Stimulated activated naive CD8-positive, alpha-beta T cell treated with anti-CD3 and anti-CD28 coated beads, Interleukin-15, amount 100 ng/mL, for 72 hours (primary cell): Measurements from ENCODE around the gene COX10.

Experiments used
- ATAC-seq: fragments of 150-1000 bp; cut with Tn5 transposase; 2 replicates; pipeline ENCODE4 v1.10.0; 2021; ENCODE audit warnings: mild to moderate bottlenecking, moderate library complexity
- DNase-seq, 2 donors: peaks; one replicate each; pipeline ENCODE4 v3.0.0; 2021 to 2022
- H3K27ac Mint-ChIP-seq, 2 donors: one replicate each; pipeline ENCODE4 v1.8.0; 2022; ENCODE audit warnings: mild to moderate bottlenecking in 2 of 2, mixed read lengths in 2 of 2, moderate library complexity in 2 of 2
- H3K27me3 Mint-ChIP-seq: one replicate; pipeline ENCODE4 v1.8.0; 2022; ENCODE audit warnings: mixed read lengths
- H3K4me1 Mint-ChIP-seq: one replicate; pipeline ENCODE4 v1.8.0; 2022; ENCODE audit warnings: mild to moderate bottlenecking, mixed read lengths
- H3K4me3 Mint-ChIP-seq, 2 donors: one replicate each; pipeline ENCODE4 v1.8.0; 2022; ENCODE audit warnings: mild to moderate bottlenecking in 2 of 2, mixed read lengths in 2 of 2, moderate library complexity in 1 of 2
- H3K9me3 Mint-ChIP-seq, 2 donors: one replicate each; pipeline ENCODE4 v1.8.0; 2022; ENCODE audit warnings: mixed read lengths in 2 of 2

COX10 gene

DNA sequence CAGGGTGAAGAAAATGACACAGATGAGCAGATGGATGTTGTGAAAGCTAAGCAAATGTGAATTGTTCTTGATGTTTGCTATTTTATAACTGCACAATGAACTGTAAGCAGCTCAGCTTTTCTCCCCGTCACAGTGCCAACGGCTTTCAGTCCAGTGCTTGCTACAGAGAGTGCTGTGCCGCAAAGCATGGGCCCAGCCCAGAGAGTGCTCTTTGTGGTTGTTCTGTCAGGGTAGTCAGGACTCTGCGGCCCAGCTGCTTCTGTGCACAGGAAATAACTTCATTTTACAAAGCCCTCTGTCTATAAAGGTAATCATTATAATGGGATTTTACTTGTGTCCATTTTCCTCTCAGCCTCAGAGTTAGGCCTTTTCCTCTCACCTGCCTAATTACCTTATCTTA is 128.3 kb downstream of the COX10 start:
- H3K9me3 Mint-ChIP-seq: no peaks in the 10 kb centered on the region
- H3K27ac Mint-ChIP-seq: peak overlapping the region; percentile 47 to 81
- peaks cover 92% of the 10 kb centered on the region for H3K4me1 Mint-ChIP-seq
- peak; percentile 66 to 84 for DNase-seq
- H3K4me3 Mint-ChIP-seq: peak overlapping the region; percentile 63 to 70
- ATAC-seq: peak; percentile 79
- no peaks in the 10 kb centered on the region for H3K27me3 Mint-ChIP-seq

DNA sequence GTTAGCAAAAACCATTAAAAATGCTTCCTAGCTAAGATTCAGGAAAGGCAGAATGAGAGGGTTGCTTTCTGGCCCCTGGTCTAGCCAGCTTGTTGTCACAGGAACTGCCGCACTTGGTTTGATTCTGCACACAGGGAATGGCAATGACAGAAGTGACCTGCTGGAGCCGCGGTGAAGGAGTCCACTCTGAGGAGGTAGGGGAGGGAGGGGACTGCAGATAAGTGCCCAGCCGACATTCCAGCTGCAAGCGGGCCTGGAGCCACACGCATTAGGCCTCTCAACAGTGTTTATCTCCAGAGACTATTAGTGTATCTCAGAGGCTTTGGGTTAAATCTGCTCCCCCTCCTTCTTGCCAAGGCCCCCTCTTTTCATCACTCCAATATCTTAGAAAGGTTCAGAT is 128.7 kb downstream of the COX10 start:
- peak overlapping the region in 1 of 2 donors; percentile 58 for H3K27ac Mint-ChIP-seq
- H3K9me3 Mint-ChIP-seq: no peaks in the 10 kb centered on the region
- peaks cover 92% of the 10 kb centered on the region for H3K4me1 Mint-ChIP-seq
- DNase-seq (no peak), ATAC-seq (no peak)
- peak overlapping the region; percentile 63 to 70 for H3K4me3 Mint-ChIP-seq
- no peaks in the 10 kb centered on the region for H3K27me3 Mint-ChIP-seq

DNA sequence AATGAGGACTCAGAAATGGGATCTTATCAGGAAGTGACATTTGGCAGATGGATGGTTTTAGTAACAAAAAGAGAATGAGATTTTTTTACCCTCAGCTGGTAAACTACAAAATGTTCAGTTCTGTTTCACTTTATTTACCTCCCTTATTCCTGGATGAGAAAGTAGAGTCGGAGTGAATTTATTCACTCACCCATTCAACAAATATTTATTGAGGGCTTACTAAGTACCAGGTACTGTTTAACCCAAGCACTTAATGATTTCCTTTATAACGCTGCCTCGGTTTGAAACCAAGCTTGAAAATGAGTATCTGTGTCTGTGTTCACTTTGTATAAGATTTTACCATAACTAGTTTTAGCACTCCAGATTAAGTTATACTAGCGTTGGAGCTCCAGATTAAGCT is 129.3 kb downstream of the COX10 start:
- Mint-ChIP-seq H3K27me3 (no peaks in the 10 kb centered on the region), H3K9me3 (no peaks in the 10 kb centered on the region), H3K27ac (no peak overlapping the region), H3K4me1 (peaks cover 92% of the 10 kb centered on the region), H3K4me3 (peak overlapping the region; percentile 63 to 70)
- DNase-seq (no peak), ATAC-seq (no peak)

DNA sequence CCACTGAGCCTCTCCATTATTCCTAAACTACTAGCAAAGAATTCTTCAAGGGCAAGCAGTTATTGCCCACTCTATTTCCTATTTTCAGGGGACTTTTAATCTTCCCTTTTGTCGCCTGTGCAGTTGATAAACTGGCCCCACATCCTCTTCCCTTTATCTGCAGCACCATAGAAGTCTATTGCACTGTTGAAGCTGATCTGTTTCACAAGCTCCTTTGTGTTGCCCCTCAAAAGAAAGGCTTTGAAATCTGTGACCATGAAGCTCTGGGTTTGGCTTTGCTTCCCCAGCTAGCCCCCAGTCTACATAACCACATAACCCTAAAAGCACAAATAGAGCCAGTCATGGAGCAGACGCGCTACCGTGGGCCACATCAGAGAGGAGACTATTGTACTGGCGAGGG is 130.3 kb downstream of the COX10 start:
- Mint-ChIP-seq H3K27me3 (no peaks in the 10 kb centered on the region), H3K4me1 (peaks cover 98% of the 10 kb centered on the region), H3K27ac (peak overlapping the region in 1 of 2 donors; percentile 52), H3K4me3 (peak overlapping the region; percentile 25 to 63), H3K9me3 (no peaks in the 10 kb centered on the region)
- no peak for DNase-seq
- ATAC-seq: no peak

DNA sequence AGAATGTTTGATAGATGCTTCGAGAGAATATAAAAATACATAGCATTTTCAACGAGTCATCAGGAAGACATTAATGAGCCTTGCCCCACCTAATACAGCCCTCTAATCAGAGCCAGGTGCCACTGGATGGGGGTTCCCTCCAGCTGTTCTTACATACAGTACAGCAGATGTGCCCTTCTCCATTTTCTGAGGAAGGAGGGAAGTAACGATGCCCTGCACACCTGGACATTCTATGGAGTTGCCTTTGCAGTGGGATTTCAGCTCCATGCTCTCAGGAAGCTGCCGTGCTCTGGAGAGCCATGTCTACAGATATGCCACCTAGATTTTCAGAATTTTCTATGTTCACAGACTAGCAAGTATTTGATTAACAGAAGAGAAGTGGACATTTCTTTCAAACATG is 131.1 kb downstream of the COX10 start:
- H3K27ac Mint-ChIP-seq: no peak overlapping the region
- no peaks in the 10 kb centered on the region for H3K9me3 Mint-ChIP-seq
- DNase-seq: no peak
- no peaks in the 10 kb centered on the region for H3K27me3 Mint-ChIP-seq
- H3K4me3 Mint-ChIP-seq: peak overlapping the region in 1 of 2 donors; percentile 78
- no peak for ATAC-seq
- peaks cover 100% of the 10 kb centered on the region for H3K4me1 Mint-ChIP-seq

DNA sequence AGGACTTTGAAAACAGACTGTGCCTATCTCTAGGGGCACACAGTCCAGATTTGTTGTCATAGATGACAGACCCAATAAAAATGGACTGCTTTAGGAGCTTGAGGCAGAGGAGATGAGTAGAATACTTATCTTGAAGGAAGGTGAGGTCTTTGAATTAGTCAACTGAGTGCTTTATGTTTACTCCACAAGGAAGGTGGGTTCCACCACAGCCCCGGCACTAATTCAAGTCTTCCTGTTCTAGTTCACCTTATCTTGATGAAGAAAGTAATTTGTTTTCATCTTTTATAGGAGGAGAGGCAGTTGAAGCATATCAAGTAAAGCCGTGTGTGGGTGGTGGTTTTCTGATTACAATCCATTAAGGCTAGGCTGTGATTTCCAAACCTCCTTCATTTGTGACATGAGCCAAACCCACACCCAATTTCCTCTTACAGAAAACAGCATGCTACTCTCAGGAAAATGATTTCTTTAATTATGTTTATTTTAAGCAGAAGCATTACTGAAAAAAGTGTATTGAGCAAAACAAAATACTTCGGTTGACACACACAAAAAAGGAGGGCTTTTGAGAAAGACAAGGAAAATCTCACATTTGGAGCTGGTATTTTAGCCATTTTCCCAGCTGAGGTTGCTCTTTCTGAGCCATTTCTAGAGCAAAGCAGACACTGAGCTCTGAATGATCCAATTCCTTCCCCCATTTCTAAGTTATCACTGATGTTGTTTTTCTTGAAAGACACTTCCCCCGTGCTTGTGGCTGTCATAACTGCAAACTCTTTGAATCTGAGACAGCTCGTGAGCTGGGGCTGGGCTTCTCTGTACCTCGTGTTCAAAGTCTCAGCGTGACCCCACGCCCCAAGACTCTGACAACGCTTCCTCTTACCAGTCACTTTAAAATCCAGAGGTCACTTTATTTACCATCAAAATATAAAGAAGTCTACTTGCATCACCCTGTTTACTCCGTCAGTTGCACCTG is 132.0 kb downstream of the COX10 start:
- H3K27me3 Mint-ChIP-seq: no peaks in the 10 kb centered on the region
- H3K27ac Mint-ChIP-seq: peak overlapping the region; percentile 76 to 89
- peak in 1 of 2 donors; percentile 57 for DNase-seq
- peaks cover 0 to 3% of the 10 kb centered on the region in 2 donors for H3K9me3 Mint-ChIP-seq
- ATAC-seq: peak; percentile 44
- H3K4me1 Mint-ChIP-seq: peaks cover 100% of the 10 kb centered on the region
- peak overlapping the region; percentile 59 to 78 for H3K4me3 Mint-ChIP-seq

DNA sequence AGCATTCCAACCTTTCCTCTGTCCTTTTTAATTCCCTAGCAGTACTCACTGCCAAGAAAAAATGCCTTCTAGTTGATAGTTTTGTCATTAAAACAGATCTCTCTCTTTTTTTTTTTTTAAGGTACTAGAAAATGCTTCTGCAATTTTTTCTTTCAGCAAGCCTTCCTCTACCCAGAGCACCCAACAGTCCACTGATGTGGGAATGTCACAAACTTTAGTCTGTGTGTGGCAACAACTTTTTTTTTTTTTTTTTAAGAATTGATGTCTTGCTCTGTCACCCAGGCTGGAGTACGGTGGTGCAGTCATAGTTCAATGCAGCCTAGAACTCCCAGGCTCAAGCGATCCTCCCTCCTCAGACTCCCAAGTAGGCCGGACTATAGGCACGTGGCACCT is 132.7 kb downstream of the COX10 start:
- peaks cover 100% of the 10 kb centered on the region for H3K4me1 Mint-ChIP-seq
- peak overlapping the region; percentile 65 to 89 for H3K27ac Mint-ChIP-seq
- no peak for DNase-seq
- no peaks in the 10 kb centered on the region for H3K27me3 Mint-ChIP-seq
- ATAC-seq: no peak
- H3K4me3 Mint-ChIP-seq: peak overlapping the region; percentile 59 to 78
- H3K9me3 Mint-ChIP-seq: peaks cover 0 to 3% of the 10 kb centered on the region in 2 donors

DNA sequence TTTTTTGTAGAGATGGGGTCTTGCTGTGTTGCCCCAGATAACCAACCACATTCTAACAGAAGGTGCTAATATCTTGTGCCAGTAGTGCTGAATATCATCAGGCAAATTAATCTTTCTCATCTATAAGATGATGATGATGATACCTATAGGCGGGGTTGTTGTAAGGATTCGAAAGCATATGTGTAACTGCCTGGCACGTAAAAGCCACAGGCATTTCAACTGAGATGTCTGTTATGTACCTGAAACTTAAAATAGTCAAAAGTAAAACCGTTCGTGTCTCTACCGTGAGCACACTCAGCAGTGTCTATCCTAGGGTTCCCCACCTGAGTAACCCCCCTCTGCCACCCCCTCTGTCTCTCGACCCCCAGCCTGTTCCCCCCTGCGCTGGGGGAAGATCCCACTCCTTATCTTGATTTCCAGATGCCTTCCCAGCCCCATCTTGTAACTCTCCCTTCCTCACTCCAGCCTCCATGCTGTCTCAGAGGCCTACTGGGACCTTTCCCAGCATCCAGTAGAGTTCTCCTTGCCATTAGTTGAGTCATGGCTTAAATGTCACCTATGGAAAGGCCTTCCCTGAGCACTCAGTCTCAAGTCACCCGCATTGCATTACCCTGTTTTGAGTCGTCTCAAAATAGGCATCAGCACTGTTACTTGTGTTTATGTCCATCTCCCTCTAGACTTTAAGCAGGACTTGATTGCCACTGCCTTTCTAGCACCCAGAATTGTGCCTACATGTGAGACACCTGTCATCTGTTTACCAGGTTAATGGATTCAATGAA is 133.3 kb downstream of the COX10 start:
- H3K27ac Mint-ChIP-seq: peak overlapping the region; percentile 65 to 89
- peak overlapping the region; percentile 59 to 78 for H3K4me3 Mint-ChIP-seq
- DNase-seq (no peak), ATAC-seq (peak; percentile 16)
- H3K4me1 Mint-ChIP-seq: peaks cover 99% of the 10 kb centered on the region
- peaks cover 0 to 3% of the 10 kb centered on the region in 2 donors for H3K9me3 Mint-ChIP-seq
- H3K27me3 Mint-ChIP-seq: no peaks in the 10 kb centered on the region

DNA sequence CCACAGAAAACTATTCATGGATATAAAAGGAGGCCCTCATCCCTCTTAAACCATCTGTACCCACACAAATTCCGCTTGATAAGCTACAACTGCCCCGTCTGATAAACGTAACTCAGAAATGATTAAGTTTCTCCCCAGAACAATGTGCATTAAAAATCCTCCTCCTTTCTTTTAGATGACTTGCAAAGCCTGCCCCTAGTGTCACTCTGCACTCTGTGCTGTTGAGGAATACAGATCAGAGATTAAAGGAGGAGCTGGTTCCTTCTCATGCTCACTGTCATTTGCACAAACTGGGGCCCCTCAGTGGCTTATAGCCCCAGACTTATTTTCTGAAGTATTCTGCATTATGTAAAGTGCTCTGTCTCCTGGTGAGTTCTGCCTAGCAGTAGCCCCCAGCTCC is 134.1 kb downstream of the COX10 start:
- peak overlapping the region; percentile 7 to 65 for H3K4me3 Mint-ChIP-seq
- peaks cover 0 to 3% of the 10 kb centered on the region in 2 donors for H3K9me3 Mint-ChIP-seq
- peak; percentile 65 for ATAC-seq
- H3K4me1 Mint-ChIP-seq: peaks cover 97% of the 10 kb centered on the region
- H3K27ac Mint-ChIP-seq: no peak overlapping the region
- H3K27me3 Mint-ChIP-seq: no peaks in the 10 kb centered on the region
- DNase-seq: peak in 1 of 2 donors; percentile 44

DNA sequence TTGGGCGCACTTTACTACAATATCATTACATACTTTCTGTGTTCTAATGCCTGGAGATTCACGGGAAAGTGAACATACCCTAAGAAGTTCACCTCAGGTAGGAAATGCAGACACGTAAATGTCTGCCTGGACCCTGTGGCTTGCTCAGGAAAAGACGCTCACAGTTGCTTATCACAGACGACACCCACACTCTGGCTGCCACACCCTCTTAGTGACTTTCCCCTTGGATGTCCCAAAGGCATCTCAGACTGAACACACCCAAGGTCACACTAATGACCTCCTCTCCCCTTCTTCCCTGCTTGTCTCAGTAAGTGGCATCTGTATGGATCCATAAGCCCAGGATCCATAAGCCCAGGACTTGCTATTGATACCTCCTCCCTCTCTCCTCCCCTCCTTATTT is 134.8 kb downstream of the COX10 start:
- DNase-seq (no peak), ATAC-seq (no peak)
- H3K4me3 Mint-ChIP-seq: peak overlapping the region in 1 of 2 donors; percentile 14
- peaks cover 0 to 3% of the 10 kb centered on the region in 2 donors for H3K9me3 Mint-ChIP-seq
- no peaks in the 10 kb centered on the region for H3K27me3 Mint-ChIP-seq
- peaks cover 92% of the 10 kb centered on the region for H3K4me1 Mint-ChIP-seq
- no peak overlapping the region for H3K27ac Mint-ChIP-seq

DNA sequence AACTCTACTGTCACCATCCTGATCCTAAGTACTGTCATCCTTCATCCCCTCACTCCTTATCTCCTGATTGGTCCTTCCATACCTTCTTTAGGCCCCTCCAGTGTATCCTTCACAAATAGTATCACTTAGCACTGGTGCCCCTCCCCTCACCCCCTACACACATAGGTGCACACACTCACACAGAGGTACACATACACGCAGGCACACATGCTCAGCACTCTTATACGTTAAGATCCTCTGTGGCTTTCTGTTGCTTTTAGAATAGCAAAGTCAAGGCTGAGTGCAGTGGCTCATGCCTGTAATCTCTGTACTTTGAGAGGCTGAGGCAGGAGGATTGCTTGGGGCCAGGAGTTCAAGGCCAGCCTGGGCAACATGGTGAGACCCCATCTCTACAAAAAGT is 135.2 kb downstream of the COX10 start:
- Mint-ChIP-seq H3K4me1 (peaks cover 88% of the 10 kb centered on the region), H3K27me3 (no peaks in the 10 kb centered on the region), H3K4me3 (peak overlapping the region; percentile 13 to 14), H3K27ac (no peak overlapping the region), H3K9me3 (peaks cover 0 to 3% of the 10 kb centered on the region in 2 donors)
- no peak for DNase-seq
- no peak for ATAC-seq

DNA sequence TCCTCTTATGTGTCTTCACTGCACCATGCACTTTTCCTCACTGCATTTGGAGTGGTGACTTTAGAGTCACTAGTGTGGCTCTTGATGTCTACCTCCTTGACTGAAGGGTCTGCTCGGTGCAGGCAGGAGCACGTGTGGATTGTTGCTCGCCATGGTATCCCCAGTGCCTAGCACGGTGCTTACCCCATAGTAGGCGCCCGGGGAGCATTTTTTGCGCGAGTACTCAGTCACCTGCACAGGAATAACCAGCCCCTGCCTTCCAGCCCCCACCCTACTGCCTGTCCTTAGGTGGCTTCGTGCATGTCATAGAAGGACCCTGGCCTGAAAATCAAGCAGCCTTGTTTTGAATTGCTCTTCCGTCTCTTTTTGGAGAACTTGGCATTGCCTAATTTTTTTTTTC is 136.1 kb downstream of the COX10 start:
- peaks cover 86% of the 10 kb centered on the region for H3K4me1 Mint-ChIP-seq
- DNase-seq (no peak), ATAC-seq (no peak)
- H3K27ac Mint-ChIP-seq: peak overlapping the region in 1 of 2 donors; percentile 88
- peaks cover 0 to 3% of the 10 kb centered on the region in 2 donors for H3K9me3 Mint-ChIP-seq
- no peaks in the 10 kb centered on the region for H3K27me3 Mint-ChIP-seq
- H3K4me3 Mint-ChIP-seq: peak overlapping the region; percentile 68 to 78

DNA sequence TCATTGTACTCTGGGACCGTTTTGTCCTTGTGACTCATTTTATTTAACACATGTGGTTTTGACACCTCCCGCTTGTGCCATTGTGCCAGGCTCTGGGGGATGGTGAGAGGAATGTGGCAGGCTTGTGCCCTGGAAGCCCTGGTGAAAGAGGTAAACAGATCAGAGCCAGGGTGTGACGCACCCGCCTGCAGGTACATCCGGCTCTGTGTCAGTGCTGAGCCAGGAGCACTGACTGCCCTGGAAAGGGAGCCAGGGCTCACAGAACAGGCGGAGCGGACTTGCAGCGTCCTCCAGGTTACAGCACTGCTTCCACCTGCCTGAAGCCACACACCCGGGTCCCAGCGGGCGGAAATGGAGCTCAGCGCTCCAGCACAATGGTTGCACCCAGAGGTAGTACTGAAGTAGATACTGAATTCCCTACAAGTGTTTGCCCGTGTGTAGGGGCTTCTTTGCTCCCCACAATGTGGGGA is 136.7 kb downstream of the COX10 start:
- Mint-ChIP-seq H3K27ac (no peak overlapping the region), H3K4me1 (peaks cover 80% of the 10 kb centered on the region), H3K27me3 (no peaks in the 10 kb centered on the region), H3K4me3 (peak overlapping the region; percentile 68 to 78), H3K9me3 (peaks cover 0 to 3% of the 10 kb centered on the region in 2 donors)
- DNase-seq: peak in 1 of 2 donors; percentile 70
- ATAC-seq: peak; percentile 71

DNA sequence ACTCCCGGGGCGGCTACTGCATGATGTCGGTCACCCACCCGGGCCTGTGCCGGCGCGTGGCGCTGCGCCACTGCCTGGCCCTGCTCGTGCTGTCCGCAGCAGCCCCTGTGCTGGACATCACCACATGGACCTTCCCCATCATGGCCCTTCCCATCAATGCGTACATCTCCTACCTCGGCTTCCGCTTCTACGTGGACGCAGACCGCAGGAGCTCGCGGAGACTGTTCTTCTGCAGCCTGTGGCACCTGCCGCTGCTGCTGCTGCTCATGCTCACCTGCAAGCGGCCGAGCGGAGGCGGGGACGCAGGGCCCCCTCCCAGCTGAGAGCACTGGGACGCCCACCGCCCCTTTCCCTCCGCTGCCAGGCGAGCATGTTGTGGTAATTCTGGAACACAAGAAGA is 137.6 kb downstream of the COX10 start:
- H3K4me3 Mint-ChIP-seq: no peak overlapping the region

DNA sequence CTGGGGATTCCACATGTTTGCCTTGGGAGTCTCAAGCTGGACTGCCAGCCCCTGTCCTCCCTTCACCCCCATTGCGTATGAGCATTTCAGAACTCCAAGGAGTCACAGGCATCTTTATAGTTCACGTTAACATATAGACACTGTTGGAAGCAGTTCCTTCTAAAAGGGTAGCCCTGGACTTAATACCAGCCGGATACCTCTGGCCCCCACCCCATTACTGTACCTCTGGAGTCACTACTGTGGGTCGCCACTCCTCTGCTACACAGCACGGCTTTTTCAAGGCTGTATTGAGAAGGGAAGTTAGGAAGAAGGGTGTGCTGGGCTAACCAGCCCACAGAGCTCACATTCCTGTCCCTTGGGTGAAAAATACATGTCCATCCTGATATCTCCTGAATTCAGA is 138.5 kb downstream of the COX10 start:
- no peaks in the 10 kb centered on the region for H3K27me3 Mint-ChIP-seq
- H3K27ac Mint-ChIP-seq: no peak overlapping the region
- peaks cover 70% of the 10 kb centered on the region for H3K4me1 Mint-ChIP-seq
- H3K9me3 Mint-ChIP-seq: peaks cover 0 to 3% of the 10 kb centered on the region in 2 donors
- no peak overlapping the region for H3K4me3 Mint-ChIP-seq
- DNase-seq (no peak), ATAC-seq (no peak)

More for the DNA sequence above, 137.6 kb downstream of the COX10 start:
- Mint-ChIP-seq H3K27ac (no peak overlapping the region), H3K9me3 (peaks cover 0 to 3% of the 10 kb centered on the region in 2 donors), H3K27me3 (no peaks in the 10 kb centered on the region), H3K4me1 (peaks cover 77% of the 10 kb centered on the region)
- DNase-seq (no peak), ATAC-seq (no peak)
